ENCODE results near the gene MDC1.

GRCh38 chr6:30683980-30684338, 33.1 kb downstream of the MDC1 start:
- no peak for TF ChIP-seq CTCF (IDR thresholded peaks at IDR 0.05 in 4 of 5, conservative IDR thresholded peaks at IDR 0.05 in 1 of 5)
- TF ChIP-seq POLR2A (IDR thresholded peaks at IDR 0.05): no peak

Data from gastrocnemius medialis (tissue), 4 donors.